Glomerular visceral epithelial cell (primary cell): ENCODE measurements around the gene SEMA3D.
A peak's percentile ranks its signal among the peaks of the same experiment; 100 is the strongest.

Experiments
- DNase-seq: peaks from one replicate; pipeline ENCODE4 v3.0.0-alpha.2; 2016; ENCODE audit errors: extremely low spot score

SEMA3D gene

DNA sequence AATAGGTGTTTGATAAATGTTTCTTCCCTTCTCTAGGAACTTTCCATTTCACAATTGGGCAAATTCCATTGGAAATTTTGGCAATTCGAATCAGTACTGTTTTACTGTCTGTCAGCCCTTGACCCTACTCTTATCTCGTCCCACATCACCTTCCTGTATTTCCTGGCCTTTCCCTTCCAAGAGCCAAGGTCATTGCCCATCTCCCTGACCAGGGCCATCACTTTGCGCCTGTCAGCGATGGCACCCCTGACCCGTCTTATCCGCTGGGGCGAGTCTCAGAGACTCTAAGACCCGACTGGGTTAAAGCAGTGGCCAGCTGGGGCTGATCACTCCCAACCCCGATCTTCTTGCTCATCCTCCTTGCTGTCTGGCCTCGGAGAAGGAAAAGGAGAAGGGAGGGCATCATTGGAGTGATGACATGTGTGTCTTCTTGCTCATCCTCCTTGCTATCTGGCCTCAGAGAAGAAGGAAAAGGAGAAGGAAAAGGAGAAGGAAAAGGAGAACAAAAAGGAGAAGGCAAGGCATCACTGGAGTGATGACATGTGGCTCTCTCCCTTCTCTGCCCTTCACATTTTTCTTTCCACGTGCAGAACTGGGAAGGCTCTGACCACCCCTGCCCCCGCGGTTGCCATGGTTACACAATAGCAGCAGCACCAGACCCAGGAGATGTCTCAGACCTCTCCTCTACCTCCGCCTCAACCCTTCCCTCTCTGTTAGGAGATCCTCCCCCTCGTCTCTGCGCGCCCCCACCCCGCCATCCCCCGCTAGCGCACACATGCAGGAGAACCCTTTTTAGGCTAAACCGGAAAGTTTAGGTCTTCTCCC, 2.0 kb downstream of the SEMA3D start:
- peak; percentile 43 for DNase-seq

DNA sequence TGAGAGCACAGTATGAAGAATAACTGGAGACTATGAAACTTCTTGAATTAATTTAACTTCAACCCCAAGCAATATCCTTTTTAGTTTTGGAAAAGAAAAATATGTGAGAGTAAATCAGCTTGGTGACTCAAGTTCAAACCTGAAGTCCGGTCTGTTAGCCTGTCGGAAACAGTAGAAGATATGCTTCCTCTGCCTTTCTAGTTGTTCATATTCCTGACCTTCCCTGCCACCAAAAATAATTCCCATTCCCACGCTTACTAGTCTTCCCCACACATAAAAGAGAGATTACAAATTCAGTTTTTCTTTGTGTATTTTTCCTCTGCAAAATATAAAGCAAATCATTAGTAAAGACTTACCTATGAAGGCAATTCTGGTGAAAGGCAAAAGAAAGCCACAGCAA, 3.6 kb downstream of the SEMA3D start:
- DNase-seq, result no peak

DNA sequence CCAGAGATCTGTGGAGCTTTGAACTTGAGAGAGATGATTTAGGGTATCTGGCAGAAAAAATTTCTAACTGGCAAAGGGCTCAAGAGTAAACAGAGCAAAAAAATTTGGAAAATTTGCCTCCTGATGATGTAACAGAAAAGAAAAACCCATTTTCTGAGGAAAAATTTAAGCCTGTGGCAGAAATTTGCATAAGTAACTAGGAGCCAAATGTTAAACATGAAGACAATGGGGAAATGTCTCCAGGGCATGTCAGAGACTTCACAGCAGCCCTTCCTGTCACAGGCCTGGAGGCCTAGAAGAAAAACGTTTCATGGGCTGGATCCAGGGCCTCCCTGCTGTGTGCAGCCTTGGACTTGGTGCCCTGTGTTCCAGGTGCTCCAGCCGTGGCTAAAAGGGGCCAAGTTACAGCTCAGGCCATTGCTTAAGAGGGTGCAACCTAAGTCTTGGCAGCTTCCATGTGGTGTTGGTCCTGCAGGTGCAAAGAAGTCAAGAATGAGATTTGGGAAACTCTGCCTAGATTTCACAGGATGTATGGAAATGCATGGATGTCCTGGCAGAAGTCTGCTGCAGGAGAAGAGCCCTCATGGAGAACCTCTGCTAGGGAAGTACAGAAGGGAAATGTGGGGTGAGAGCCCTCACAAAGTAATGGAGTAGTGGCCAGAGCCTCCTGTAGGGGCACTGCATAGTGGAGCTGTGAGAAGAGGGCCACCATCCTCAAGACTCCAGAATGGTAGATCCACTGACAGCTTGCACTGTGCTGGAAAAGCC, 8.1 kb downstream of the SEMA3D start:
- no peak for DNase-seq

DNA sequence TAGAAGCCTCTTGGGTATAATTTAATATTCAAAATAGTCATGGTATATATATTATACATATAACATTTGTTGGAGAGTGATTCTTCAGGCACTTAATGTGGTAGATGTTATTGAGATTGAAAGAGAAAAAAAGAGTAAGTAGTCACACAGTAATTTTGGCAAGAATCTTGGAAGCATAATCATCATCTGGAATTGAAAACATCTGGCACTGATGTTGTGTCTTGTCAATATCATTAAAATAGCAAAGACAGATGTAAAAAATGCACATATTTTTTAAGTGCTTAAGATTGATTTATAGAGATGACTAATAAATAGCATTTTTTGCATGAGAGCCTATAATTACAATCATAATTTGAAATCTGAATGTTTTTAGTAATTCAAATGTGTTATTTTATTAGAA, 9.5 kb downstream of the SEMA3D start:
- no peak for DNase-seq

DNA sequence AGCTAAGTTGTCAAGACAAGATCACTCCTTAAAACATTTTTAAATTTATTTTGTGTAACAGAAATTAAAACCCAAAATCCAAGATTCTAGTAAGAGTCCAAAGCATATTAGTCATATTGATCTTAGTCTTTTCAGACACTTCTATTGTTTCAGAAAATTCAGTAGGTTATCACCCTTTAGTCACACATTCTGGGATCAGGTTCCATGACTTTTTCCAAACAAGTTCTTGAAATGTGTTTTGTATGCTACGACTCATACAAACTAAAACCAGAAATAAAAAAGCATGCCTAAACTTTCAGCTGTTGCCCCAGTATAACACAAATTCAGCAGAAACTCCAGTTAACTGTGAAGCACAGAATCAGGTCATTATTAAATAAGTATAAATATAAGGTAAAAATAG, 10.7 kb downstream of the SEMA3D start:
- no peak for DNase-seq

DNA sequence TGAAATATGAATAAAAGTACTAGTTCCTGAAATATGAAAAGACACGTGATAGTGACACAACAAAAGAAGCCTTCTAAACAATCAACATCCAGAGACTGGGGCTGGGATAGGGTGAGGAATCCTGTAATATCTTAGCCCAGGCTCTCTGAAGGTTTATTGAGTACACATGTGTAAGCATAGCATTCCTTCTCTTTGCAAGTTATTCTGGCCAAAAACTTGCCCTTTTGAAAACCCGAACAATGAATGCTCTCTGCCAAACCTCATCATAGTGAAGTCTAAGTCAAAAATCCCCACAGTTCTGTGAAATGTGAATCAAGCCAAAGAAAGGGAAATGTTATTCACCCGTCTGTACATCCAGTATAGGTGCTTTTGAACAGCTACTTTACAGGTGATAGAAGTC, 11.6 kb downstream of the SEMA3D start:
- no peak for DNase-seq

DNA sequence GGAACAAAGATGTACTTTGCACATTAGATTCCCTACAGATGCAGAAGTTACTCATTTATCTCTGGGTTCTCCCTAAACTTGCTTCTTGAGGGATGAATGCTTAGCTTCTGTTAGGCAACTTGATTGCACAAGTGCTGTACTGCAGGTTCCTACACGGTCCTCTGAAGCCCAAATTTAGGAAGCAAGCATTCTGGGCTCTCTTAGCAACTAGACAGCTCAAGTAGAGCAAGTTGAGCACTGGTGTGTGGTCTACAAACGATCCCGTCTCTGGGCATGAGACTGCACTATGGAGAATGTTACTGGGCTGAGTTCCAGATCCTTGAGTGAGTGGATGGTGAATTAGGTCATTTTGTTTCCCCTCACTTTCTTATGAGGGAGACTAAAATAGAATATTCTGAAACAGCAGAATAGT, 14.3 kb downstream of the SEMA3D start:
- peak; percentile 23 for DNase-seq

DNA sequence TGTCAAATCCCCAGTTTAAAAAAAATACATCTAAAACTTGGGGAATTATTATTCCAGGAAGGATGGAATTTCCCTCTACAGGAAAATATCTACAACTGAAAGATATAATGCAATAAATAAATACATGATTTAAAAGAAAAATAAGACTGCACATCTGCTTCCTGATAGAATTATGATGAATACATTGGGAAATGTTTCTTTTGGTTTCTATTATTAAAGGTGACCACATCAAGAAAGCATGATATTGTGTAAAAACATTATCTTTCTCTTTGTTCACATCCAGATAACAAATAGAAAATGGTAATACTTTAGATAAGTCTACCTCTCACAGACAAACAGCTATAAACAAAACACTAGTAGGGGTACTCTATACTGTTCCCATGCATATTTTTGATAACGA, 19.2 kb downstream of the SEMA3D start:
- no peak for DNase-seq

DNA sequence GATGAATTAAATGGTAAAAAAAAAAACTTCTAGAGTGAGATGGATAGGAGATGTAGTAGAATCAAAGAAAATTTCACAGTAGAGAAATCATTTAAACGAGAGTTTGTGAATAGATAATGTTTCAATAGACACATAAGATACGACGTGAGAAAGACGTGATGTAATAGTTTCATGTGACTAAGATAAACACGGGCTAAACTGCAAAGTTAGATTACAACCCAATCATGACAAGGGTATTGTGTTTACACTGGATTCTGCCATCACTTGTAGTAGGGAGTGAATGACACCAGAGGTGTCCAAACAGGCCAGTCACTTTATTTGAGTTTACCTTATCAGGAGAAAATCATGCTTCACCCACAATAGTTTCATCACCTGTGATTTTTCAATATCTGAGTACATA, 21.6 kb downstream of the SEMA3D start:
- DNase-seq, result no peak

DNA sequence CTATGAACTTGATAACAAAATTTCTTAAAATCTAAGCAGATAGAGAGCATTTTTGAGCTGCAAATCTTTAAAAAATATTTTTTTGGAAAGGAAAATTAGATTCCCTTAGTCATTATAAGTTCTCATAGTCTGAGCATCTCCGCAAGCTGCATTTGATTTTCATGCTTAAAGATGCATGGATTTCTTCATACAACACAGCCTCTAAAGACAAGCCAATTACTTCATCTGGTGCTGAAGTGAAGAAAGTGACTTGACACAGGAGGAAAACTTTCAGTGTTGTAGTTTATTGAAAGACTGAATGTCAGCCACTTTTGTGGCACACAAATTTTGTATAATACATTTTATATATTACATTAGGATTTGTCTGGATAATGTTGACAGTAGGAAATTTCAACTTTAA, 22.5 kb downstream of the SEMA3D start:
- DNase-seq, result no peak

DNA sequence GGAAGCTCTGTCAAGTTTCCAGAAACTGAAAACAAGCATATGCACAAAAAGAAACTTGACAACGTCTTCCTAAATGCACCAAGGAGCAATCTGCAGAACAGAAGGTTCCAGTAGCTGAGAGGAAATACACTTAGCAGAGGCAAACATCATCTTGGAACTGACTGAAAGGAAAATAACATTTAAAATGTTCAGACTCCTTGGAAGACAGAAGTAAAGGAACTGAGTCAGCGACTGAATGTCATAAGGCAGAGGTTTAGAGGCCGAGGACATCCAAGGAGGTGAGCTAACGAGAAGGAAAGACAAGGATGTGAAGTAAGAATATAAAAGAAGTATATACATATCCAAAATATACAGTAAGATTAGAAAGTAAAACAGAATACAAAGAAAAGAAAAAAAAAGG, 24.1 kb downstream of the SEMA3D start:
- no peak for DNase-seq

DNA sequence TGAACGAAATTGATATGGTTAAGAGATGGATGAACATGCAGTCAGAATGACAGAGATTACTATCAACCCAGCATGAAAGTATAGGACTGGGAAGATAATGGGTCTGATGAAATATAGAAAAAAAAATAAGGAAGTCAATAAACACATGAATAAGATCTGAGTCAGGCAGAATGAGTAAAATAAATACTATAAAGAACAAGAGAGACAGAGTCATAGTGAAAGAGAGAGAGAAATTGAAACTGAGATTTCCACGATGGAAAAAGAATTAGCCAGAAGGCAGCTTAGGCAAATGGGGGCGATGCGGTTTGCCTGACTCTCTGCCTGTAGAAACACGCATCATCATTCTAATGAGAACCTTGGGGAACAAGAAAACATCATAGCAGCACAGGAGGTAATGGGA, 26.6 kb downstream of the SEMA3D start:
- DNase-seq, result no peak

DNA sequence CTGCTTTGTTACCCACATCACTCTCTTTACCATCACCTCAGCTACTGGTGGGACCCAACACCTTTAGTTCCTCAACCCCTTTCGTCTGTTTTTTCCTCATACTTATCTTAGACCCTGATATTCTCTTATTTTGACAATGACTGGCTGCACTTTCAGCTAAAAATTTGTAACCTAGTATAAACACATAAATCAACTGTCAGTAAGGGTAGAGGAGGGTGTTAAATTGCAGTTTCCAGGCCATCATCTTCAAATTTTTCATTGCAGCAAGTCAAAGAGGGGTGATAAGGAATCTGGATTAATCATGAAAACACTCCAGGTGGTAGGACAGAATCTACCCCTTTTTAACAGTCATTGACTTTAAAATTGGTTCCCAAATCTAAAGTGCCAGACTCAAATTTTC, 27.9 kb downstream of the SEMA3D start:
- DNase-seq, result no peak

DNA sequence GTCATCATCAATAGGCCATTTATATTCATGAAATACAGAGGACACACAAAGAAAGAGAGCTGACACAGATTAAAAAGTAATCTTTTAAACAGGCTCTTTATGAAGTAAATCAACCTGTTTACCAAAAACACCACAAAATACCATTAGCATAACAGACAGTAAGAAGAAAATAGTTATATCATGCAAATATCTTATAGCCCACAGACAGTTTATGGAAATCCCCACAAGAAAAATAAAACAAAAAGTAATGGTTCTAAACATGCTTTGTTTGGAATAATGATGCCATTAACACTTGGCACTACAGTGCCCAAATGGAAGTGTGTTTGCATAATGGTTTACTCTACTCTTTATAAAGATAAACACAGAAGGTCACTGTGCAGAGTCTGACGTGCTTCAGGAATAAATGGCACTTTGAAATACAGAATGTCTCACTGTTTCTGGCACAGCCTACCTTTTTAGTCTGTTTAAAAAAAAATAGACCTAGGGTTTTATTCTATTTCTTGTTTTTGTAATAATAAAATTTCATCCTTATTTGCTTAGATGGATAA, 30.1 kb downstream of the SEMA3D start:
- DNase-seq, result no peak

DNA sequence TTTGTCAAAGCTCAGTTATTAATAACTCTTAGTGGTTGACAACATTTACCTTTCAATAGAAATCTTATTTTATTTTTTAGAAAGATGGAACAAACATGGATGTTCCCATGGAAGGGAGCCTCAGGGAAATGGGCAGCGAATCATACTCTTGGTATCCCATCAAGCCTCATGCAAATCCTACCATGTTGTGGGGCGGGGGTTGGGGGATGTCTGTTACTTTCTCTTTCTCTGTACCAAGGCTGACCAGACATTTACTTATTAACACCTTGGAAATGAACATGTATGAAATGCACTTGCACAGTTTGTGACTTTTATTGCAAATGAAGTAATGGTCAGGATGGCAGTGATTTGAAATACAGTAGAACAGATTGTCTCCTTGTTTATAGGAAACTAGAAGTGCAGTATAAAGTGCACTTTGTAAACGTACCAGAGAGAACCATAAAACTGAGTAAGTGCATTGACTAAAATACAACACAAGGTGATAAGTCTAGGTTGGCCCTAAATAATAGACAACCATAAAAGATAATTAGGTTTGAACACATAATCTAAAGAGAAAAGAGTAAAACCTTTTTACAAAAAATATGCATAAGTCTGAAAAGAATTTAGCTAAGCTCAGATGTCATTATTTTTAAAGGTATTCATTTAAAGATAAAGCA, 32.4 kb downstream of the SEMA3D start:
- no peak for DNase-seq

DNA sequence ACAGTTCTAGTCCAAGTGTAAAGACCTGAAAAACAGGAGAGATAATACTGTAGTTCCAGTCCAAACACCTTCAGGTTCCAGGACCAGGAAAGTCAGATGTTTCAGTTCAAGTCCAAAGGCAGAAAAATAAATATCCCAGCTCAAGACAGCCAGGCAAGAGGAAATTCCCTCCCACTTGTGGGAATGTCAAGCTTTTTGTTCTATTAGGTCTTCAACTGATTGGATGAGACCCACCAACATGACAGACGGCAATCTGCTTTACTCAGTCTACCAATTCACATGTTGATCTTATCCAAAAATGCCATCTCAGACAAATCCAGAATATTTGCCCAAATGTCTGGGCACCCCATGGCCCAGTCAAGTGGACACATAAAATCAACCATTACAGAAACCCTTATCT, 33.1 kb downstream of the SEMA3D start:
- no peak for DNase-seq

DNA sequence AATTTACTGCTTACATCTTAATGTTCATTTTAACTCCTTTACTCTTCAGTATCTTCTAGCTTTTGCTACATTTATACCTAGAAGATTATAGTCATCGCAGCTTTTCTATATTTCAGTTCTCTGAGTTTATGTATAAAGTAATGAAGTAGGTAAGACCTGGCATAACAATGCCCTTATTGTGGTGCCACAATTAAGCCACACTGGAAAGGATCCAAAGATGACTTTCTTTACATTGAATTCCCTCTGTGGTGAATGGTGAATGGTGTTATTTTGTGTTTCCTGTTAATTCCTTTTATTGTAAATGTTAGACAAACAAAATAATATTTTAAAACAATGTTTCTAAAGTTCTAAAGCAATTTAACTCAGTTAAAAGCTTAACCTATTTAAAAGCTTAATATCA, 36.2 kb downstream of the SEMA3D start:
- DNase-seq, result no peak

DNA sequence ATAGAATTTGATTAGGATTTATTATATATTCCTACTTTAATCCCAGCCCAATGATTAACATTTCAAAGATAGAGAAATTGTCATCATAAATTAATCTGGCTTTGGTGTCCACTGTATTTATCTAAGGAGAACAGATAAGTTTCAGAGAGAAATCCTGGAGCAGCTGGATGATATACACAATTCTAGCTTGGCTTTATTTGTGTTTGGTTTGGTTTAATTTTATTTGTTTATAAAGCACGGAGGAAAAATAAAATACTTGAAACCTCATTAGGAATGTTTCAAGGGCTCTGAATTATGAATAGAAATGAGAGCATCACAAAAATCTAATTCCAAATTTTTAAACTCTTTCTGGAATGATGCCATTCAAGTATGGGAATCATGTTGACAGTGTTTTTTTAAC, 42.1 kb downstream of the SEMA3D start:
- no peak for DNase-seq

DNA sequence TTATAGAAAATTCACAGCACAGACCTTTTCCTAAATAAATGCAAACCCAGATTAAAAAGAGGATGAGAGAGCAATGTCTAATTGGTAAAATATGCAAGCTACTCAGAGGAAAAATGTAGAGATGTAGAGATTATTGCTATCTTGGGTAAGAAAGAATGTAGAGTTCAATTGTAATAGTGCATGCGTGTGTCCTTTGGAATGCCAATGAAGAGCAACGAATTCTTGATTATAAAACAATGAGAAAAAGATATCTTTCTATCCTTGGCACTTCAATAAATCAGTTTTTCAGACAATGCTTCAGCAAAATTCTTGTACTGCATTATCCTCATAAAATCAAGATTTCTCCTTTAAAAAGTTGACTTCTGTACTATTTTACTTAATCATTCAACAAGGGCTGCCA, 50.9 kb downstream of the SEMA3D start:
- peak; percentile 33 for DNase-seq

DNA sequence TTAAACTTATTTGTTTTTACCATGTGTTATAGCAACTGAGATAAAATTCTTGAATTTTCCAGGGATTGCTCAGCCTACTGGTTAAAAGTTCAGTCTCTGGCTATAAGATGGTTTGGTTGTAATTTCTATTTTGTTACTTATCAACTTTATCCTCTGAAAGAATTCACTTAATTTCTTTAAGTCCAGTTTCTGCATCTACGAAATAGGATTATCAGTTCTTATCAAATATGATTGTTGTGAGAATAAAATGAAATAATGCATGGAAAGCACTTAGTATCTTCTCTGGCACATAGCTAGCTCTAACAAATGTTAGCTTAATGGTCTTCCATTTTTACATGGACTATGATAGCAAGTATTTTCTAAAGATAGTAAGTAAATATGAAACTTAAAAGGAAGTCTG, 53.3 kb downstream of the SEMA3D start:
- DNase-seq, result no peak

DNA sequence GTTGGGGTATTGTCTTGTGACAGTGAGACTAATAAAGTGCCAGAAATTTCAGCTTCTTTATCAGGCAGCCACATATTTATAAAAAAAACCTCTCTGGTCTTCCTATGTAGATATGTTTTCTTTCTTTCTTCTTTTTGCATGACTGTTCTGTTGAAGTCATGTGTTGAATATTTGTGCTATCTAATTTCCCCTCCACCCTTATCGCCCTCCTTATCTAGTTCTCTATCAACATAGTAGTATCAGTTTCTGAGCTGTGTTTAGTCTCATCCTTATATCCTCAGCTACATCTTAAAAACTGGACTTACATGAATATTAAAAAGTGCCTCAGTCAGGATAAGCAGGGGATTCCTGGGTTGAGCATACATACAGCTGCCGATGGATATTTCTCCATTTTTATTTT, 53.9 kb downstream of the SEMA3D start:
- no peak for DNase-seq

DNA sequence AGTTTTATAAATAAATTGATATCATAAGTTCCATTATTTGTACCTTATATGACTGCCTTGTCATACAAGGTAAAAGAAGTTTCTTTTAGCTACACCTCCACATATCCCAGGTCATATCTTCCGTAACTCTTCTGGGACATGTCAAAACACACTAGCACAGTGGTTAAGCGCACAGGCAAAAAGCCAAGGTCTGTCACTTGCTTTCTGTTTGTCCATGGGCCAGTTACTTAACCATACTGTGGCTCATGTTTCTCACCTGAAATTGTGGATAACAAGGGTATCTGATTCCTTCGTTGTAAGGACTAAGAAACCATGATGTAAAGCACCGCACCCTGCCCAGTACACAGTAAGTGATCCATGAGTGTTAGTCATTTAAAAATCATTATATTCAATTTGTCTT, 56.2 kb downstream of the SEMA3D start:
- no peak for DNase-seq

DNA sequence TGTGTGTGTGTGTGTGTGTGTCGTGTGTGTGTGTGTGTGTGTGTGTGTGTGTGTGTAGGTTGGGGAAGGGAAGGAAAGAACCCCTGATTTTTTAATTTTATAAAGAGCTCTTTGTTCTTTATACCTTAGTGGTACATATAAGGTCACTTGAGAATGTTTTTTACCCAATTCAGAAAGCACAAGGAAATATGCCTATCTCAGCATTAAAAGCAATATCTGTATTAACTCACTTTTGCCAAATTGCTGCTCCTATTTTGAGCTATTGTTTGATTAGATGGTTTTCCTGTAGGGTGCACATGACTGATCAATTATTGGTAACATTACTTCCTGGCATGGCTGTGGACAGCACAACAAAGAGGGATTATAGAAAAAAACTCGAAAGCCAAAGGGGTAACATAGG, 60.5 kb downstream of the SEMA3D start:
- no peak for DNase-seq
